Activated naive CD4-positive, alpha-beta T cell treated with Interleukin-2 at 50 U/mL for 16 hours (primary cell): ENCODE measurements around the gene DHX32.
A peak's percentile ranks its signal among the peaks of the same experiment; 100 is the strongest.
"Not testable (repeated sequence)": the region's sequence is repeated elsewhere in the genome, so short reads cannot be mapped to it uniquely, and the experiment has no call there.

Experiments
- DNase-seq: peaks from one replicate; pipeline ENCODE4 v3.0.0-alpha.2; 2020

The DHX32 gene

GRCh38 chr10:125881192-125881591 is at the start of gene DHX32:
Gene DHX32 (minus strand): TSS chr10:125881292. CDS start chr10:125880824, 468 bp downstream.
- DNase-seq, result no peak

- DNase-seq, result no peak
Measured at GRCh38 chr10:125929618-125930017, 48.5 kb upstream of the DHX32 start.

GRCh38 chr10:125928928-125929585 is 48.0 kb upstream of the DHX32 start:
- no peak for DNase-seq

GRCh38 chr10:125927265-125927664 is 46.2 kb upstream of the DHX32 start:
- not testable (repeated sequence) for DNase-seq

GRCh38 chr10:125926247-125926646 is 45.2 kb upstream of the DHX32 start:
- no peak for DNase-seq

- DNase-seq, result no peak
Measured at GRCh38 chr10:125925262-125925834, 44.3 kb upstream of the DHX32 start.

GRCh38 chr10:125921643-125922306 is 40.7 kb upstream of the DHX32 start:
- not testable (repeated sequence) for DNase-seq

GRCh38 chr10:125917704-125918361 is 36.7 kb upstream of the DHX32 start:
- DNase-seq, result not testable (repeated sequence)

- DNase-seq, result no peak
Measured at GRCh38 chr10:125916977-125917376, 35.9 kb upstream of the DHX32 start.

GRCh38 chr10:125913277-125913676 is 32.2 kb upstream of the DHX32 start:
- DNase-seq, result not testable (repeated sequence)

- DNase-seq, result no peak
Measured at GRCh38 chr10:125911990-125912389, 30.9 kb upstream of the DHX32 start.

GRCh38 chr10:125911145-125911544 is 30.1 kb upstream of the DHX32 start:
- DNase-seq, result no peak

GRCh38 chr10:125909491-125909890 is 28.4 kb upstream of the DHX32 start:
- not testable (repeated sequence) for DNase-seq

- not testable (repeated sequence) for DNase-seq
Measured at GRCh38 chr10:125908813-125909212, 27.7 kb upstream of the DHX32 start.

- DNase-seq, result not testable (repeated sequence)
Measured at GRCh38 chr10:125907598-125907997, 26.5 kb upstream of the DHX32 start.

GRCh38 chr10:125905069-125905994 is 24.2 kb upstream of the DHX32 start:
- not testable (repeated sequence) for DNase-seq

- not testable (repeated sequence) for DNase-seq
Measured at GRCh38 chr10:125903135-125903640, 22.1 kb upstream of the DHX32 start.

- not testable (repeated sequence) for DNase-seq
Measured at GRCh38 chr10:125900963-125901362, 19.9 kb upstream of the DHX32 start.

GRCh38 chr10:125897317-125897716 is 16.2 kb upstream of the DHX32 start:
- not testable (repeated sequence) for DNase-seq

- peak; percentile 80 for DNase-seq
Measured at GRCh38 chr10:125896088-125896934, 15.2 kb upstream of the DHX32 start, which contains the start of gene FANK1. Gene FANK1 (plus strand): TSS chr10:125896564. CDS start chr10:125896643, 79 bp downstream.
